Neuronal stem cell (in vitro differentiated cells): ENCODE results near the gene MRPL11.
A peak's percentile ranks its signal among the peaks of the same experiment; 100 is the strongest.

Experiments used
- DNase-seq: peaks from one replicate; pipeline ENCODE4 v3.0.0-alpha.2; 2013; ENCODE audit warnings: low spot score
- H2AFZ ChIP-seq: one replicate; pipeline ENCODE4 v1.6.1; 2013; ENCODE audit warnings: mild to moderate bottlenecking, low read length, inconsistent platforms
- H2AK5ac ChIP-seq: 2 replicates; pipeline ENCODE4 v1.6.1; 2013; ENCODE audit warnings: low read depth, mild to moderate bottlenecking, inconsistent platforms, low read length, moderate library complexity, mixed read lengths
- H2BK120ac ChIP-seq: 2 replicates; pipeline ENCODE4 v1.6.1; 2013; ENCODE audit warnings: low read depth, mild to moderate bottlenecking, inconsistent platforms, low read length, moderate library complexity, mixed read lengths
- H2BK12ac ChIP-seq: one replicate; pipeline ENCODE4 v1.6.1; 2013; ENCODE audit warnings: low read length, inconsistent platforms
- H2BK15ac ChIP-seq: 2 replicates; pipeline ENCODE4 v1.6.1; 2013; ENCODE audit warnings: mild to moderate bottlenecking, low read length, inconsistent platforms, mixed read lengths
- H2BK5ac ChIP-seq: one replicate; pipeline ENCODE4 v1.6.1; 2013; ENCODE audit warnings: inconsistent platforms, mild to moderate bottlenecking, low read length, moderate library complexity
- H3K14ac ChIP-seq: one replicate; pipeline ENCODE4 v1.6.1; 2013; ENCODE audit warnings: low read length, inconsistent platforms
- H3K18ac ChIP-seq: 2 replicates; pipeline ENCODE4 v1.6.1; 2013; ENCODE audit warnings: low read length, inconsistent platforms
- H3K23ac ChIP-seq: 2 replicates; pipeline ENCODE4 v1.6.1; 2013; ENCODE audit warnings: low read depth, mild to moderate bottlenecking, mixed read lengths, low read length, inconsistent platforms; ENCODE audit not compliant: poor library complexity
- H3K27ac ChIP-seq: replicated peaks from 3 replicates; pipeline ENCODE4 v1.5.1; 2013; ENCODE audit warnings: low read length, inconsistent platforms
- H3K27me3 ChIP-seq, 3 experiments: 2 replicates each; pipeline ENCODE4 v1.6.1; 2013; ENCODE audit warnings: low read length in 3 of 3, mild to moderate bottlenecking in 2 of 3, inconsistent platforms in 1 of 3, low read depth in 1 of 3, mixed read lengths in 1 of 3, moderate library complexity in 1 of 3; ENCODE audit not compliant: control insufficient read depth in 3 of 3, insufficient read depth in 3 of 3
- H3K36me3 ChIP-seq, 2 donors: replicated peaks in 1 of 2; 2 replicates each; pipeline ENCODE4 v1.6.1; 2013; ENCODE audit warnings: low read length in 2 of 2; ENCODE audit not compliant: control insufficient read depth in 2 of 2, insufficient read depth in 2 of 2
- H3K4ac ChIP-seq: 2 replicates; pipeline ENCODE4 v1.6.1; 2013; ENCODE audit warnings: inconsistent platforms, mild to moderate bottlenecking, low read length, moderate library complexity
- H3K4me1 ChIP-seq, 2 donors: 1 replicate in 1 of 2; 2 replicates in 1 of 2; pipeline ENCODE4 v1.6.1; 2013; ENCODE audit warnings: low read length in 2 of 2, low read depth in 1 of 2; ENCODE audit not compliant: control insufficient read depth in 2 of 2, insufficient read depth in 1 of 2
- H3K4me2 ChIP-seq: one replicate; pipeline ENCODE4 v1.6.1; 2013; ENCODE audit warnings: mild to moderate bottlenecking, low read length, inconsistent platforms; ENCODE audit not compliant: insufficient read depth, poor library complexity, severe bottlenecking
- H3K4me3 ChIP-seq, 2 donors: 2 replicates each; pipeline ENCODE4 v1.5.1; 2013; ENCODE audit warnings: low read length in 2 of 2, mild to moderate bottlenecking in 2 of 2, inconsistent platforms in 1 of 2, moderate library complexity in 1 of 2
- H3K79me1 ChIP-seq: one replicate; pipeline ENCODE4 v1.6.1; 2013; ENCODE audit warnings: low read depth, mild to moderate bottlenecking, inconsistent platforms, low read length, moderate library complexity
- H3K9ac ChIP-seq: one replicate; pipeline ENCODE4 v1.6.1; 2013; ENCODE audit warnings: mild to moderate bottlenecking, low read depth, low read length, inconsistent platforms; ENCODE audit not compliant: poor library complexity
- H3K9me3 ChIP-seq, 2 donors: replicated peaks in 1 of 2; 2 replicates each; pipeline versions ENCODE3 to v1.6.1; 2013; ENCODE audit warnings: low read length in 2 of 2, mild to moderate bottlenecking in 2 of 2, inconsistent platforms in 1 of 2, low read depth in 1 of 2, mixed read lengths in 1 of 2, moderate library complexity in 1 of 2; ENCODE audit not compliant: control insufficient read depth in 2 of 2, insufficient read depth in 1 of 2
- H4K8ac ChIP-seq: one replicate; pipeline ENCODE4 v1.6.1; 2013; ENCODE audit warnings: low read depth, mild to moderate bottlenecking, inconsistent platforms, low read length, moderate library complexity
- H4K91ac ChIP-seq: one replicate; pipeline ENCODE4 v1.6.1; 2013; ENCODE audit warnings: low read length, low read depth, mild to moderate bottlenecking, inconsistent platforms; ENCODE audit not compliant: poor library complexity
- WGBS, 2 donors: extraction: QIAGEN DNeasy Blood & Tissue Kit; methylation state at CpG; one replicate each; pipeline ENCODE4 v1.1.7; 2013; ENCODE audit warnings: missing lambda C conversion rate in 2 of 2, mixed read lengths in 1 of 2; ENCODE audit not compliant: insufficient read length in 2 of 2, insufficient replicate concordance in 1 of 2; ENCODE audit errors: extremely low coverage in 2 of 2; 5-methylcytosine and 5-hydroxymethylcytosine counted together

MRPL11 gene

GRCh38 chr11:66428933-66429332 lies 9.7 kb downstream of the MRPL11 start:
- Histone ChIP-seq H2AK5ac (no peak overlapping the region), H3K14ac (no peak overlapping the region), H3K4me1 (no peaks in the 10 kb centered on the region), H3K9me3 (no peaks in the 10 kb centered on the region), H4K91ac (no peak overlapping the region), H2BK12ac (no peak overlapping the region), H2BK120ac (no peak overlapping the region), H3K27ac (no peak overlapping the region), H3K36me3 (peaks cover 10 to 23% of the 10 kb centered on the region in 2 donors), H2BK15ac (no peak overlapping the region), H3K79me1 (no peaks in the 10 kb centered on the region), H3K4ac (no peak overlapping the region), H3K4me3 (no peak overlapping the region), H2BK5ac (no peak overlapping the region), H3K4me2 (no peak overlapping the region), H4K8ac (no peak overlapping the region), H3K9ac (no peak overlapping the region), H3K27me3 (no peaks in the 10 kb centered on the region), H2AFZ (no peak overlapping the region), H3K18ac (no peak overlapping the region), H3K23ac (no peak overlapping the region)
- no peak for DNase-seq
- no CpG with 5 or more reads among the region's 2 CpGs for WGBS, 2 donors

- Histone ChIP-seq H4K91ac (no peak overlapping the region), H3K27me3 (peaks cover 0 to 2% (median 0%) of the 10 kb centered on the region in 3 experiments), H3K79me1 (no peaks in the 10 kb centered on the region), H3K4me2 (no peak overlapping the region), H2BK5ac (no peak overlapping the region), H3K4me1 (no peaks in the 10 kb centered on the region), H2BK12ac (no peak overlapping the region), H4K8ac (no peak overlapping the region), H3K9ac (peak overlapping the region; percentile 27), H3K4ac (no peak overlapping the region), H2AK5ac (no peak overlapping the region), H3K27ac (no peak overlapping the region), H3K14ac (no peak overlapping the region), H3K23ac (no peak overlapping the region), H3K36me3 (peaks cover 17 to 32% of the 10 kb centered on the region in 2 donors), H3K18ac (no peak overlapping the region), H2AFZ (no peak overlapping the region), H3K9me3 (no peaks in the 10 kb centered on the region), H3K4me3 (no peak overlapping the region), H2BK120ac (no peak overlapping the region), H2BK15ac (no peak overlapping the region)
- DNase-seq, result no peak
- no CpG with 5 or more reads among the region's 23 CpGs for WGBS, 2 donors
Observed at GRCh38 chr11:66426314-66426713, 12.3 kb downstream of the MRPL11 start.

- no peak overlapping the region for H2BK12ac ChIP-seq
- H3K79me1 ChIP-seq, result no peaks in the 10 kb centered on the region
- no peak overlapping the region for H4K8ac ChIP-seq
- WGBS, 2 donors, result no CpG with 5 or more reads among the region's 38 CpGs
- no peak overlapping the region for H3K23ac ChIP-seq
- no peak overlapping the region for H3K4ac ChIP-seq
- H3K9ac ChIP-seq, result no peak overlapping the region
- H3K27me3 ChIP-seq, result peaks cover 12 to 26% (median 13%) of the 10 kb centered on the region in 3 experiments
- H3K36me3 ChIP-seq, result peaks cover 15 to 30% of the 10 kb centered on the region in 2 donors
- no peak overlapping the region for H2AFZ ChIP-seq
- peak; percentile 95 for DNase-seq
- H3K4me1 ChIP-seq, result peaks cover 4 to 25% of the 10 kb centered on the region in 2 donors
- no peak overlapping the region for H2AK5ac ChIP-seq
- no peak overlapping the region for H2BK5ac ChIP-seq
- no peak overlapping the region for H3K27ac ChIP-seq
- H3K18ac ChIP-seq, result no peak overlapping the region
- no peaks in the 10 kb centered on the region for H3K9me3 ChIP-seq
- H4K91ac ChIP-seq, result no peak overlapping the region
- no peak overlapping the region for H2BK15ac ChIP-seq
- peak overlapping the region in 1 of 2 donors; percentile 31 for H3K4me3 ChIP-seq
- H3K4me2 ChIP-seq, result peak overlapping the region; percentile 14
- H3K14ac ChIP-seq, result no peak overlapping the region
- H2BK120ac ChIP-seq, result no peak overlapping the region
Observed at GRCh38 chr11:66421492-66422205, 17.0 kb downstream of the MRPL11 start.

- DNase-seq, result no peak
- H2BK12ac ChIP-seq, result no peak within 1 kb of the TSS
- H2BK120ac ChIP-seq, result no peak within 1 kb of the TSS
- peak within 1 kb of the TSS; percentile 62 for H3K23ac ChIP-seq
- H4K8ac ChIP-seq, result no peak within 1 kb of the TSS
- peaks cover 5 to 25% of the 10 kb centered on the region in 2 donors for H3K4me1 ChIP-seq
- no peak within 1 kb of the TSS for H3K9ac ChIP-seq
- H3K79me1 ChIP-seq, result no peaks in the 10 kb centered on the region
- H3K9me3 ChIP-seq, result no peaks in the 10 kb centered on the region
- WGBS, 2 donors, result no CpG with 5 or more reads among the region's 71 CpGs
- no peak within 1 kb of the TSS for H3K27ac ChIP-seq
- no peak within 1 kb of the TSS for H2BK5ac ChIP-seq
- peaks cover 12 to 26% (median 13%) of the 10 kb centered on the region in 3 experiments for H3K27me3 ChIP-seq
- H3K4ac ChIP-seq, result no peak within 1 kb of the TSS
- peak within 1 kb of the TSS; percentile 22 for H3K18ac ChIP-seq
- H2AFZ ChIP-seq, result no peak within 1 kb of the TSS
- no peak within 1 kb of the TSS for H2BK15ac ChIP-seq
- H2AK5ac ChIP-seq, result no peak within 1 kb of the TSS
- peaks cover 15 to 27% of the 10 kb centered on the region in 2 donors for H3K36me3 ChIP-seq
- H3K4me2 ChIP-seq, result peak within 1 kb of the TSS; percentile 43
- no peak within 1 kb of the TSS for H3K14ac ChIP-seq
- H3K4me3 ChIP-seq, result peak within 1 kb of the TSS in 1 of 2 donors; percentile 31
- no peak within 1 kb of the TSS for H4K91ac ChIP-seq
Observed at GRCh38 chr11:66420671-66421476, 17.8 kb downstream of the MRPL11 start, which contains the start of gene NPAS4. TSS of gene NPAS4 (plus strand) at chr11:66421035. CDS start at chr11:66421180, 145 bp downstream.
